Nephron progenitor cell (in vitro differentiated cells): ENCODE data around the gene ERLIN1.

Experiments
- DNase-seq: peaks from one replicate; pipeline ENCODE4 v3.0.0; 2021
- H3K27ac Mint-ChIP-seq: 2 replicates; pipeline ENCODE4 v1.8.0; 2021; ENCODE audit warnings: mild to moderate bottlenecking, moderate library complexity, mixed read lengths
- H3K27me3 Mint-ChIP-seq: 2 replicates; pipeline ENCODE4 v1.8.0; 2021; ENCODE audit warnings: mild to moderate bottlenecking, low read depth, mixed read lengths; ENCODE audit not compliant: poor library complexity
- H3K36me3 Mint-ChIP-seq: 2 replicates; pipeline ENCODE4 v1.8.0; 2021; ENCODE audit warnings: low read depth, mixed read lengths
- H3K4me1 Mint-ChIP-seq: 2 replicates; pipeline ENCODE4 v1.8.0; 2021; ENCODE audit warnings: mixed read lengths
- H3K4me3 Mint-ChIP-seq: 2 replicates; pipeline ENCODE4 v1.8.0; 2021; ENCODE audit warnings: mild to moderate bottlenecking, moderate library complexity, mixed read lengths
- H3K9me3 Mint-ChIP-seq: 2 replicates; pipeline ENCODE4 v1.8.0; 2021; ENCODE audit warnings: mild to moderate bottlenecking, moderate library complexity, mixed read lengths
- TF ChIP-seq, protein P1 (sequence below): fragments of 200-600 bp; sonication (generic); IDR thresholded peaks from 2 replicates; pipeline ENCODE4 v1.5.0; 2021; ENCODE audit warnings: antibody characterized with exemption

The ERLIN1 gene

DNA sequence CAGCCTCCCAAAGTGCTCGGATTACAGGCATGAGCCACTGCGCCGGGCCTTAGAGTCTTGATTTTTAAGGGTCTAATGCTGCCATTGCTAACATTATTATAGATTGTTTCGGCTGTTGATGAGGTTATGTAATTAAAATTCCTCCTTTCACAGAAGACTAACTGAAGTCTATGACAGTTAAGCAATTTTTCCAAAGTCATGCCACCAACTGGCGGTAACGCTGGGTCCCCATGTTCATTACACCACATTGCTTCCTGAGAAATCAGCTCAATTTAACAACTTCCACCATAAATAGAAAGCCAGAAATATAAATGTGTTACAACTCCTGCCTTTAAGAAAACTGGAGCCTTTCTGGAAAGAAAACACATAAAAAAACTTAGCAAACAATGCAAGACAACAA is 3.5 kb downstream of the ERLIN1 start:
- Mint-ChIP-seq H3K4me3 (no peak overlapping the region), H3K36me3 (peaks cover 43% of the 10 kb centered on the region), H3K27me3 (no peaks in the 10 kb centered on the region), H3K4me1 (peaks cover 60% of the 10 kb centered on the region), H3K27ac (no peak overlapping the region), H3K9me3 (peaks cover 7% of the 10 kb centered on the region)
- DNase-seq: no peak
- TF ChIP-seq, protein P1, sequence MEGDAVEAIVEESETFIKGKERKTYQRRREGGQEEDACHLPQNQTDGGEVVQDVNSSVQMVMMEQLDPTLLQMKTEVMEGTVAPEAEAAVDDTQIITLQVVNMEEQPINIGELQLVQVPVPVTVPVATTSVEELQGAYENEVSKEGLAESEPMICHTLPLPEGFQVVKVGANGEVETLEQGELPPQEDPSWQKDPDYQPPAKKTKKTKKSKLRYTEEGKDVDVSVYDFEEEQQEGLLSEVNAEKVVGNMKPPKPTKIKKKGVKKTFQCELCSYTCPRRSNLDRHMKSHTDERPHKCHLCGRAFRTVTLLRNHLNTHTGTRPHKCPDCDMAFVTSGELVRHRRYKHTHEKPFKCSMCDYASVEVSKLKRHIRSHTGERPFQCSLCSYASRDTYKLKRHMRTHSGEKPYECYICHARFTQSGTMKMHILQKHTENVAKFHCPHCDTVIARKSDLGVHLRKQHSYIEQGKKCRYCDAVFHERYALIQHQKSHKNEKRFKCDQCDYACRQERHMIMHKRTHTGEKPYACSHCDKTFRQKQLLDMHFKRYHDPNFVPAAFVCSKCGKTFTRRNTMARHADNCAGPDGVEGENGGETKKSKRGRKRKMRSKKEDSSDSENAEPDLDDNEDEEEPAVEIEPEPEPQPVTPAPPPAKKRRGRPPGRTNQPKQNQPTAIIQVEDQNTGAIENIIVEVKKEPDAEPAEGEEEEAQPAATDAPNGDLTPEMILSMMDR: no peak

DNA sequence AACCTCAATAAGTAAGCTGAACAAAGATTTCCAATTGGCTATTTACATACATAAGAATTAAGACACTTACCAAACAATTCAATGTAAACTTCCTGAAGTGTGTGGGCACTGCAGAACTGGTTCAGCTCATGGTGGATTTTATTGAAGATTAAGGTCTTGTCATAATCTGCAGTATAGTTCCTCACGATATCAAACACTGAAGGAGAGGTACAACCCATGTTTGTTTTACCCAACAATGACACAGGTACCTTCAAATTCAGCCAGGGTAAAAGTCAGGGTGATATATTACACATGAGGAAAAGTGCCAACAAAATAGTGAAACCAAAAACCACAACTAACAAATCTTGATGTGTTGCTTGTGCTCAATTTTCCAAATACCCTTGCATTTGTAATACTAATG is 10.0 kb downstream of the ERLIN1 start:
- H3K36me3 Mint-ChIP-seq: peaks cover 61% of the 10 kb centered on the region
- no peak overlapping the region for H3K4me3 Mint-ChIP-seq

DNA sequence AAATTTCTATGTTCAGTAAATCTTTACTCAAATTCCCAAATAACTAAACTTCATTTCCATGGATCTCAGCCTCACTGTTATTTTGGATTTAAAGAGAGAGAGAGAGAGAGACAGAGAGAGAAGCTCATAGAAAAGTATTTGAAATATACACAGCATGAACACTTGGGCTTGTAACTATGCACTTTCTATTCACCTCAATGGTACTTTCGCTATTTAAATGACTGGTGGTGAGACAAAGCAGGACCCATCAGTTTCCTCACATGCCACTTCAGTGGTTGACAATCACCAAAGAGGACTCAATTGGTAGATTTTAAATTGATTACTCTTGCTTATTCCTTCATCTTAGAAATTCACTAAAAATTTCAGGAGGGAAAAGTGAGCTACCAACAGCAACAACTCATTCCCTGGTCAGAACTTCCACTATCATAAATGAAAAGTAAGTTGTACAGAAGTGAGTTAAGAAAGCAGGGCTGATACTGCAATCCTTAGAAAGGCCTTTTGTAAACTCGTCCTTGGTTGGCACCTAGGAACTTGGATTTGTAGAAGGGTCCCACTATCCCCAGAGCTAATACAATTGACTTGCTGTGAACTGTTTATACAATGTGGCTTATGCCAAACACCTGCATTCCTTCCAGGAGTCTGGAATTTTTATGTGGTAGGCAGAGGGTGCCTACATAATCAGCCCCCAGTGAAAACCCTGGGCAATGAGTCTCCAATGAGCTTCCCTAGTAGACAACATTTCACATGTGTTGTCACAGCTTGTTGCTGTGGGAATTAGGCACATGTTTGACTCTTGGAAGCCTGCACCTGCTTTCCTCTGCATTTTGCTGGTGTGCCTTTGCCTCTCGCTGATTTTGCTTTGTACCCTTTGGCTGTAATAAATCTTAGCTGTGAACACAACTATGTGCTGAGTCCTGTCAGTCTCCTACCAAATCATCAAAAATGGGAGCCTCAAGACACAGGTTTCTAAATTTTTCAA is 10.8 kb downstream of the ERLIN1 start:
- H3K4me3 Mint-ChIP-seq: no peak overlapping the region
- peaks cover 63% of the 10 kb centered on the region for H3K36me3 Mint-ChIP-seq
- no peaks in the 10 kb centered on the region for H3K27me3 Mint-ChIP-seq
- DNase-seq: no peak
- TF ChIP-seq, protein P1: no peak
- H3K9me3 Mint-ChIP-seq: peaks cover 13% of the 10 kb centered on the region
- peaks cover 8% of the 10 kb centered on the region for H3K4me1 Mint-ChIP-seq
- H3K27ac Mint-ChIP-seq: no peak overlapping the region

More for the DNA sequence above, 10.0 kb downstream of the ERLIN1 start:
- peaks cover 17% of the 10 kb centered on the region for H3K4me1 Mint-ChIP-seq
- TF ChIP-seq, protein P1: no peak
- no peaks in the 10 kb centered on the region for H3K27me3 Mint-ChIP-seq
- H3K27ac Mint-ChIP-seq: no peak overlapping the region
- DNase-seq: no peak
- H3K9me3 Mint-ChIP-seq: peaks cover 13% of the 10 kb centered on the region

DNA sequence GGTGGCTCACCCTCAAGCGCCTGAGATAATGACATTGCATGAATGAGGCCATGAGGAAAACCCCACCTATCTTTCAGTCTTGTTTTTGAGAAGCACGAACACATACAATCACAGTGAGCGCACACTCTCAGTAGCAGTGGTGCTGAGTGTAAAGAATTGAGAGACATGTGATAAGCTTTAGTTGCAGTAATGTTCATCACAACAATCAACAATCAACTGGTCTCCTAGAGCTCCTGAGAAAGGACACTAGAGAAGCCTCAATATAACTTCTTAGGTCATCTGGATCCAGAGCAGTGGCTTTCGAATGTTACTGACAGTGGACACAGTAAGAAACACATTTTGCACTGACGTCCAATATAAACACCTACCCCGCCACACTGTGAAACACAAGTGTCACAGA is 12.8 kb downstream of the ERLIN1 start:
- Mint-ChIP-seq H3K4me1 (peaks cover 5% of the 10 kb centered on the region), H3K27ac (no peak overlapping the region), H3K27me3 (no peaks in the 10 kb centered on the region), H3K4me3 (no peak overlapping the region), H3K36me3 (peaks cover 62% of the 10 kb centered on the region), H3K9me3 (peaks cover 13% of the 10 kb centered on the region)
- TF ChIP-seq, protein P1: no peak
- DNase-seq: no peak

DNA sequence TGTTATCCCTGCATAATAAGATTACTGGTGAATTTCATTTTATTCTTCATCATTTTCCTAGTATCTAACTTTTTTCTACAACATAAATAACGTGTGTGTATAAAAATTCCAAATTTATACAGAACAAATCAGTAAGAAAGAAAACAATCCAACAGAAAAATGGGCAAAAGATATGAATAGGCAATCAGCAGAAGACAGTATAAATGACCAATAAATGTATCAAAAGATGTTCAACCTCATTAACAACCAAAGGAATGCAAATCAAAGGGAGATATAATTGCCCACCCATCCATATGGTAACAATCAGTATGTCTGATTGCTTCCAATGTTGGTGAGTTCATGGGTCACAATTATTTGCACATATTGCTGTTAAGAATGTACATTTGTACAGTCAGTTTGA is 13.5 kb downstream of the ERLIN1 start:
- peaks cover 55% of the 10 kb centered on the region for H3K36me3 Mint-ChIP-seq
- no peak overlapping the region for H3K4me3 Mint-ChIP-seq
- peaks cover 5% of the 10 kb centered on the region for H3K4me1 Mint-ChIP-seq
- TF ChIP-seq, protein P1: no peak
- H3K27me3 Mint-ChIP-seq: no peaks in the 10 kb centered on the region
- peaks cover 13% of the 10 kb centered on the region for H3K9me3 Mint-ChIP-seq
- no peak for DNase-seq
- H3K27ac Mint-ChIP-seq: no peak overlapping the region

DNA sequence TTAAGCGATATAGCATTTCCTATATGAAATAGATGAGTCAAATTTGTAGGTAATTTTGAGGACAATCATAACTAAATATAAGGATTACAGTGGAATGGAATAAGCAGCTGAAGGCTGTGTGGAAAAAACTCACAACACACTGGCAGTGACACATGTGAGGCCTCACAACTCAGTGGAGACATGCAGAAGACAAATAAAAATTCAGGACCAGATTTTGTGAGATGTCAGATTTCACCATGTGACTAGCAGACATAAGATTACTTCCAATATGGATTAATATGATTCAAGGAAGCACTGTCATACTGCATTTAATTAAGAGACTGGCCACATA is 17.6 kb downstream of the ERLIN1 start:
- Mint-ChIP-seq H3K36me3 (peaks cover 43% of the 10 kb centered on the region), H3K4me1 (no peaks in the 10 kb centered on the region), H3K27ac (no peak overlapping the region), H3K9me3 (peaks cover 9% of the 10 kb centered on the region), H3K27me3 (no peaks in the 10 kb centered on the region), H3K4me3 (no peak overlapping the region)
- TF ChIP-seq, protein P1: no peak
- no peak for DNase-seq
